Measurements from ENCODE around the gene CYP24A1. TPM values are rescaled to one million over a fixed set of nuclear protein-coding genes. Genes with fewer than 3 reads are reported as not detected.

CYP24A1 gene
- total and polyA plus RNA-seq, 2 of the 8 experiments (the other 6 are each of a cell fraction or from before 2014, with no cell fraction given) = not detected

DNA sequence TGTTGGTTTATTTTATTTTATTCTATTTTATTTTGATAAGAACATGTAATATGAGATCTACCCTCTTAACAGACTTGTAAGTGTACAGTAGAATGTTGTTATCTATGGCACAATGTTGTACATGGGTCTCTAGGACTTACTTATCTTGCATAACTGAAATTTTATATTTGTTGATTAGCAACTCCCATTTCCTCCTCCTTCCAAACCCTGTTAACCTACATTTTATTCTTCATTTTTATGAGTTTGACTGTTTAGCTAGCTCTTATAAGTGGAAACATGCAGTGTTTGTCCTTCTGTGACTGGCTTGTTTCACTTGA, 65.5 kb downstream of the CYP24A1 start:
- H3K79me2 ChIP-seq (ENCODE audit: control insufficient read depth in 1 of 2, insufficient read depth in 2 of 2, low read length in 2 of 2) = no peaks in the 10 kb centered on the region
- no peak overlapping the region for H2BK120ac ChIP-seq (replicated peaks; ENCODE audit: low read depth, low read length)
- H3K9ac ChIP-seq (replicated peaks in 1 of 4; ENCODE audit: extremely low read depth in 1 of 4, low read depth in 3 of 4, low read length in 3 of 4) = no peak overlapping the region
- no peak overlapping the region for H3K14ac ChIP-seq (ENCODE audit: insufficient read length)
- H3K79me1 ChIP-seq (ENCODE audit: low read depth, low read length) = no peaks in the 10 kb centered on the region
- no peak overlapping the region for H3K4me3 ChIP-seq (ENCODE audit: extremely low read depth in 1 of 4, insufficient read depth in 2 of 4, low read depth in 3 of 4, low read length in 4 of 4)
- H3K23ac ChIP-seq (ENCODE audit: insufficient read length) = no peak overlapping the region
- H3K27me3 ChIP-seq (replicated peaks in 1 of 4; ENCODE audit: control insufficient read depth in 3 of 4, extremely low read depth in 1 of 4, insufficient read depth in 3 of 4, low read length in 3 of 4) = peaks cover 0 to 1% (median 0%) of the 10 kb centered on the region in 4 experiments; a peak in 1 of 7 replicates
- FAIRE-seq (no peak), DNase-seq (ENCODE audit: low read depth in 1 of 2, low spot score in 2 of 2) (no peak)
- H3K4me1 ChIP-seq (replicated peaks in 1 of 4; ENCODE audit: control insufficient read depth in 3 of 4, insufficient read depth in 4 of 4, low read length in 3 of 4) = no peaks in the 10 kb centered on the region
- no peak overlapping the region for H3K18ac ChIP-seq (ENCODE audit: extremely low read depth, low read length)
- no peaks in the 10 kb centered on the region; the same call in 1 of the 2 replicates for H3K23me2 ChIP-seq (ENCODE audit: low read depth, low read length)
- no peak overlapping the region for H2BK5ac ChIP-seq (ENCODE audit: low read depth, low read length)
- H4K5ac ChIP-seq (ENCODE audit: insufficient read length, low read depth, low read length) = no peak overlapping the region
- no peak overlapping the region for H4K8ac ChIP-seq (ENCODE audit: extremely low read depth, insufficient read depth, low read length)
- H2AFZ ChIP-seq (ENCODE audit: low read length) = no peak overlapping the region
- no peaks in the 10 kb centered on the region for H4K20me1 ChIP-seq (replicated peaks in 1 of 2; ENCODE audit: control insufficient read depth in 1 of 2, insufficient read depth in 2 of 2, low read length in 2 of 2)
- TF ChIP-seq, protein P1, sequence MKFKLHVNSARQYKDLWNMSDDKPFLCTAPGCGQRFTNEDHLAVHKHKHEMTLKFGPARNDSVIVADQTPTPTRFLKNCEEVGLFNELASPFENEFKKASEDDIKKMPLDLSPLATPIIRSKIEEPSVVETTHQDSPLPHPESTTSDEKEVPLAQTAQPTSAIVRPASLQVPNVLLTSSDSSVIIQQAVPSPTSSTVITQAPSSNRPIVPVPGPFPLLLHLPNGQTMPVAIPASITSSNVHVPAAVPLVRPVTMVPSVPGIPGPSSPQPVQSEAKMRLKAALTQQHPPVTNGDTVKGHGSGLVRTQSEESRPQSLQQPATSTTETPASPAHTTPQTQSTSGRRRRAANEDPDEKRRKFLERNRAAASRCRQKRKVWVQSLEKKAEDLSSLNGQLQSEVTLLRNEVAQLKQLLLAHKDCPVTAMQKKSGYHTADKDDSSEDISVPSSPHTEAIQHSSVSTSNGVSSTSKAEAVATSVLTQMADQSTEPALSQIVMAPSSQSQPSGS (IDR thresholded peaks at IDR 0.05; ENCODE audit: low read length) = no peak
- TF ChIP-seq POLR2AphosphoS5 (IDR thresholded peaks at IDR 0.05; ENCODE audit: low read depth, low read length) (no peak), NRF1 (IDR thresholded peaks at IDR 0.05; ENCODE audit: low read depth, low read length) (no peak), SP2 (IDR thresholded peaks at IDR 0.05; ENCODE audit: low read length) (no peak), SRF (IDR thresholded peaks at IDR 0.05; ENCODE audit: low read depth, low read length) (no peak), CTBP2 (IDR thresholded peaks at IDR 0.05; ENCODE audit: borderline replicate concordance, insufficient read depth, insufficient read length, low read length) (no peak), TBP (IDR thresholded peaks at IDR 0.05; ENCODE audit: low read depth, low read length) (no peak)
- TF ChIP-seq, protein P2, sequence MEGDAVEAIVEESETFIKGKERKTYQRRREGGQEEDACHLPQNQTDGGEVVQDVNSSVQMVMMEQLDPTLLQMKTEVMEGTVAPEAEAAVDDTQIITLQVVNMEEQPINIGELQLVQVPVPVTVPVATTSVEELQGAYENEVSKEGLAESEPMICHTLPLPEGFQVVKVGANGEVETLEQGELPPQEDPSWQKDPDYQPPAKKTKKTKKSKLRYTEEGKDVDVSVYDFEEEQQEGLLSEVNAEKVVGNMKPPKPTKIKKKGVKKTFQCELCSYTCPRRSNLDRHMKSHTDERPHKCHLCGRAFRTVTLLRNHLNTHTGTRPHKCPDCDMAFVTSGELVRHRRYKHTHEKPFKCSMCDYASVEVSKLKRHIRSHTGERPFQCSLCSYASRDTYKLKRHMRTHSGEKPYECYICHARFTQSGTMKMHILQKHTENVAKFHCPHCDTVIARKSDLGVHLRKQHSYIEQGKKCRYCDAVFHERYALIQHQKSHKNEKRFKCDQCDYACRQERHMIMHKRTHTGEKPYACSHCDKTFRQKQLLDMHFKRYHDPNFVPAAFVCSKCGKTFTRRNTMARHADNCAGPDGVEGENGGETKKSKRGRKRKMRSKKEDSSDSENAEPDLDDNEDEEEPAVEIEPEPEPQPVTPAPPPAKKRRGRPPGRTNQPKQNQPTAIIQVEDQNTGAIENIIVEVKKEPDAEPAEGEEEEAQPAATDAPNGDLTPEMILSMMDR (IDR thresholded peaks at IDR 0.05; ENCODE audit: control extremely low read depth in 1 of 3, insufficient read depth in 1 of 3, low read depth in 1 of 3, low read length in 3 of 3) = no peak
- TF ChIP-seq, protein P3, sequence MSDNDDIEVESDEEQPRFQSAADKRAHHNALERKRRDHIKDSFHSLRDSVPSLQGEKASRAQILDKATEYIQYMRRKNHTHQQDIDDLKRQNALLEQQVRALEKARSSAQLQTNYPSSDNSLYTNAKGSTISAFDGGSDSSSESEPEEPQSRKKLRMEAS (IDR thresholded peaks at IDR 0.05) = no peak
- no peak overlapping the region for H3K4ac ChIP-seq (replicated peaks; ENCODE audit: insufficient read length, low read depth, low read length)
- H2AK5ac ChIP-seq (ENCODE audit: low read depth, low read length) = no peak overlapping the region
- H4K91ac ChIP-seq (replicated peaks; ENCODE audit: insufficient read length, low read length) = no peak overlapping the region
- no peak overlapping the region for H2BK12ac ChIP-seq (ENCODE audit: low read depth, low read length)
- H2BK15ac ChIP-seq (ENCODE audit: low read length) = no peak overlapping the region
- no peak overlapping the region for H3K56ac ChIP-seq (replicated peaks; ENCODE audit: insufficient read length, low read depth, low read length)
- ChIA-PET CTCF (ENCODE audit: partially characterized antibody) (no interaction called here), POLR2A (ENCODE audit: partially characterized antibody) (no interaction called here)
- no peak overlapping the region for H3K27ac ChIP-seq (ENCODE audit: low read depth, low read length)
- no peaks in the 10 kb centered on the region for H3K36me3 ChIP-seq (ENCODE audit: control insufficient read depth in 2 of 4, insufficient read depth in 4 of 4, low read length in 3 of 4)
- no peaks in the 10 kb centered on the region for H3K9me3 ChIP-seq (ENCODE audit: insufficient read depth in 2 of 2, low read depth in 1 of 2, low read length in 1 of 2)
- H3K4me2 ChIP-seq (ENCODE audit: insufficient read depth in 1 of 2, low read depth in 2 of 2, low read length in 2 of 2) = no peak overlapping the region
- no peak overlapping the region for H2BK20ac ChIP-seq (ENCODE audit: low read length)
